Neural cell (in vitro differentiated cells): ENCODE results near the gene ELP1. TPM values are rescaled to one million over a fixed set of nuclear protein-coding genes. Genes with fewer than 3 reads are reported as not detected.
"Not testable (repeated sequence)": the region's sequence is repeated elsewhere in the genome, so short reads cannot be mapped to it uniquely, and the experiment has no call there.

Experiments
- H2AFZ ChIP-seq: fragments of 200-600, 300-800 bp; sonication (generic), shearing (Covaris generic); 2 replicates; pipeline ENCODE4 v1.6.0; 2014; ENCODE audit warnings: low read depth, mild to moderate bottlenecking, antibody characterized with exemption, low read length, moderate library complexity
- H3F3A ChIP-seq: fragments of 200-600 bp; shearing (Covaris generic); 2 replicates; pipeline ENCODE4 v1.6.1; 2016; ENCODE audit warnings: mild to moderate bottlenecking, moderate library complexity, mixed read lengths, antibody characterized with exemption, low read length; ENCODE audit not compliant: insufficient read depth, poor library complexity, severe bottlenecking
- H3K27ac ChIP-seq: fragments of 200-600, 300-800 bp; sonication (generic), shearing (Covaris generic); 2 replicates; pipeline ENCODE4 v1.5.1; 2014; ENCODE audit warnings: mild to moderate bottlenecking, low read length, moderate library complexity
- H3K27me3 ChIP-seq: fragments of 300-800, 200-600 bp; sonication (generic), shearing (Covaris generic); 2 replicates; pipeline ENCODE4 v1.6.0; 2014; ENCODE audit warnings: mild to moderate bottlenecking, low read depth, low read length, moderate library complexity; ENCODE audit not compliant: insufficient read depth
- H3K36me3 ChIP-seq: fragments of 300-800, 200-600 bp; sonication (generic), shearing (Covaris generic); 2 replicates; pipeline ENCODE4 v1.5.1; 2014; ENCODE audit warnings: mild to moderate bottlenecking, antibody characterized with exemption, low read length, moderate library complexity; ENCODE audit not compliant: insufficient read depth
- H3K4me2 ChIP-seq: fragments of 300-800, 200-600 bp; sonication (generic), shearing (Covaris generic); 2 replicates; pipeline ENCODE4 v1.6.0; 2014; ENCODE audit warnings: mild to moderate bottlenecking, low read length
- H3K4me3 ChIP-seq: fragments of 300-800, 200-600 bp; sonication (generic), shearing (Covaris generic); 2 replicates; pipeline ENCODE4 v1.5.1; 2014; ENCODE audit warnings: mild to moderate bottlenecking, low read length, moderate library complexity
- H3K79me2 ChIP-seq: fragments of 200-600 bp; shearing (Covaris generic); replicated peaks from 2 replicates; pipeline ENCODE4 v1.6.0; 2014; ENCODE audit warnings: mild to moderate bottlenecking, low read length, moderate library complexity; ENCODE audit not compliant: insufficient read depth
- H3K9ac ChIP-seq: fragments of 300-800, 200-600 bp; sonication (generic), shearing (Covaris generic); 2 replicates; pipeline ENCODE4 v1.6.1; 2016; ENCODE audit warnings: mild to moderate bottlenecking, low read length, mixed read lengths
- H3K9me2 ChIP-seq: fragments of 200-600 bp; shearing (Covaris generic); 2 replicates; pipeline ENCODE4 v1.6.1; 2016; ENCODE audit warnings: mild to moderate bottlenecking, low read length, mixed read lengths; ENCODE audit not compliant: insufficient read depth
- H3K9me3 ChIP-seq: fragments of 200-600, 300-800 bp; sonication (generic), shearing (Covaris generic); 2 replicates; pipeline ENCODE4 v1.6.1; 2016; ENCODE audit warnings: mild to moderate bottlenecking, mixed run types, low read length, moderate library complexity, mixed read lengths
- H4K20me1 ChIP-seq: fragments of 200-600 bp; shearing (Covaris generic); 2 replicates; pipeline ENCODE4 v1.6.1; 2016; ENCODE audit warnings: mild to moderate bottlenecking, mixed run types; ENCODE audit not compliant: insufficient read depth
- EP300 ChIP-seq: fragments of 450-650 bp; conservative IDR thresholded peaks from 2 replicates; pipeline ENCODE4 v1.6.1; 2014; ENCODE audit warnings: antibody characterized with exemption, mild to moderate bottlenecking, moderate library complexity; ENCODE audit not compliant: poor library complexity, severe bottlenecking
- EZH2 ChIP-seq: fragments of 200-600, 300-800 bp; shearing (Covaris generic), sonication (generic); IDR thresholded peaks from 2 replicates; pipeline ENCODE4 v1.6.1; 2014; ENCODE audit warnings: antibody characterized with exemption, low read length, borderline replicate concordance, mild to moderate bottlenecking; ENCODE audit not compliant: insufficient read depth, poor library complexity, severe bottlenecking
- MXI1 ChIP-seq: fragments of 450-650 bp; conservative IDR thresholded peaks from 2 replicates; pipeline ENCODE4 v1.6.1; 2014; ENCODE audit warnings: antibody characterized with exemption, mild to moderate bottlenecking; ENCODE audit not compliant: poor library complexity, severe bottlenecking
- POLR2AphosphoS5 ChIP-seq: IDR thresholded peaks from 2 replicates; pipeline ENCODE4 v1.6.1; 2012
- RAD21 ChIP-seq: fragments of 450-650 bp; conservative IDR thresholded peaks from 2 replicates; pipeline ENCODE4 v1.6.1; 2014; ENCODE audit warnings: antibody characterized with exemption, mild to moderate bottlenecking, moderate library complexity
- SMC3 ChIP-seq: fragments of 450-650 bp; conservative IDR thresholded peaks from 2 replicates; pipeline ENCODE4 v1.6.1; 2014; ENCODE audit warnings: antibody characterized with exemption, mild to moderate bottlenecking, moderate library complexity; ENCODE audit not compliant: poor library complexity
- TAF1 ChIP-seq: IDR thresholded peaks from 2 replicates; pipeline ENCODE4 v1.6.1; 2012; ENCODE audit warnings: low read depth
- polyA plus RNA-seq: library from polyadenylated mRNA; depleted of rRNA; stranded (reverse); fragments of >200 nt; gene quantifications from 2 replicates; pipeline ENCODE4 v1.2.3, GENCODE V29; 2014
- TF ChIP-seq, protein P1 (sequence below): fragments of 450-650 bp; IDR thresholded peaks from 2 replicates; pipeline ENCODE4 v1.5.1; 2014; ENCODE audit warnings: antibody characterized with exemption, mild to moderate bottlenecking, moderate library complexity; ENCODE audit not compliant: poor library complexity, severe bottlenecking
- TF ChIP-seq, protein P2 (sequence below): IDR thresholded peaks from 2 replicates; pipeline ENCODE4 v1.6.1; 2012; ENCODE audit warnings: borderline replicate concordance

ELP1 gene
- polyA plus RNA-seq, 1 donor from 2014 or later, result 112 TPM

DNA sequence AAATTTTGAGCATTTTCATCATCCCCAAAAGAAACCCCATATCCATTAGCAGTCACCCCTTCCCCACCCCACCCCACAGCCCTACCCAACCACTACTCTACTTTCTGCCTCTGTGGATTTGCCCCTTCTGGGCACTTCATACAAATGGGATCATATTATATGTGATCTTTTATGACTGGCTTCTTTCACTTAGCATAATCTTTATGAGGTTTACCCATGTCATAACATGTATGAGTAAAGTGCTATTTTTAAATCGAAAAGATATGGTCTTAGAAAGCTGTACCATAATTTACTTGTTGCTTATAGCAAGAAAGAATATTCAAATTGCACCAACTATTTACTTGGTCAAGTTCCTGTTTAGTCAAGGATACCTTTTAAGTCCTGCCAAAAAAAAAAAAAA, 12.7 kb downstream of the ELP1 start:
- H4K20me1 ChIP-seq, result no peaks in the 10 kb centered on the region
- H3K27me3 ChIP-seq, result no peaks in the 10 kb centered on the region
- H3K4me3 ChIP-seq, result no peak overlapping the region
- no peak overlapping the region for H2AFZ ChIP-seq
- no peak overlapping the region for H3K4me2 ChIP-seq
- no peaks in the 10 kb centered on the region for H3F3A ChIP-seq
- H3K9ac ChIP-seq, result no peak overlapping the region
- H3K9me3 ChIP-seq, result no peaks in the 10 kb centered on the region
- H3K27ac ChIP-seq, result no peak overlapping the region
- H3K79me2 ChIP-seq, result no peaks in the 10 kb centered on the region
- no peak for TF ChIP-seq POLR2AphosphoS5
- TF ChIP-seq TAF1, result no peak
- TF ChIP-seq EP300, result no peak
- TF ChIP-seq RAD21, result no peak
- TF ChIP-seq, protein P1, sequence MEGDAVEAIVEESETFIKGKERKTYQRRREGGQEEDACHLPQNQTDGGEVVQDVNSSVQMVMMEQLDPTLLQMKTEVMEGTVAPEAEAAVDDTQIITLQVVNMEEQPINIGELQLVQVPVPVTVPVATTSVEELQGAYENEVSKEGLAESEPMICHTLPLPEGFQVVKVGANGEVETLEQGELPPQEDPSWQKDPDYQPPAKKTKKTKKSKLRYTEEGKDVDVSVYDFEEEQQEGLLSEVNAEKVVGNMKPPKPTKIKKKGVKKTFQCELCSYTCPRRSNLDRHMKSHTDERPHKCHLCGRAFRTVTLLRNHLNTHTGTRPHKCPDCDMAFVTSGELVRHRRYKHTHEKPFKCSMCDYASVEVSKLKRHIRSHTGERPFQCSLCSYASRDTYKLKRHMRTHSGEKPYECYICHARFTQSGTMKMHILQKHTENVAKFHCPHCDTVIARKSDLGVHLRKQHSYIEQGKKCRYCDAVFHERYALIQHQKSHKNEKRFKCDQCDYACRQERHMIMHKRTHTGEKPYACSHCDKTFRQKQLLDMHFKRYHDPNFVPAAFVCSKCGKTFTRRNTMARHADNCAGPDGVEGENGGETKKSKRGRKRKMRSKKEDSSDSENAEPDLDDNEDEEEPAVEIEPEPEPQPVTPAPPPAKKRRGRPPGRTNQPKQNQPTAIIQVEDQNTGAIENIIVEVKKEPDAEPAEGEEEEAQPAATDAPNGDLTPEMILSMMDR, result no peak
- TF ChIP-seq, protein P2, sequence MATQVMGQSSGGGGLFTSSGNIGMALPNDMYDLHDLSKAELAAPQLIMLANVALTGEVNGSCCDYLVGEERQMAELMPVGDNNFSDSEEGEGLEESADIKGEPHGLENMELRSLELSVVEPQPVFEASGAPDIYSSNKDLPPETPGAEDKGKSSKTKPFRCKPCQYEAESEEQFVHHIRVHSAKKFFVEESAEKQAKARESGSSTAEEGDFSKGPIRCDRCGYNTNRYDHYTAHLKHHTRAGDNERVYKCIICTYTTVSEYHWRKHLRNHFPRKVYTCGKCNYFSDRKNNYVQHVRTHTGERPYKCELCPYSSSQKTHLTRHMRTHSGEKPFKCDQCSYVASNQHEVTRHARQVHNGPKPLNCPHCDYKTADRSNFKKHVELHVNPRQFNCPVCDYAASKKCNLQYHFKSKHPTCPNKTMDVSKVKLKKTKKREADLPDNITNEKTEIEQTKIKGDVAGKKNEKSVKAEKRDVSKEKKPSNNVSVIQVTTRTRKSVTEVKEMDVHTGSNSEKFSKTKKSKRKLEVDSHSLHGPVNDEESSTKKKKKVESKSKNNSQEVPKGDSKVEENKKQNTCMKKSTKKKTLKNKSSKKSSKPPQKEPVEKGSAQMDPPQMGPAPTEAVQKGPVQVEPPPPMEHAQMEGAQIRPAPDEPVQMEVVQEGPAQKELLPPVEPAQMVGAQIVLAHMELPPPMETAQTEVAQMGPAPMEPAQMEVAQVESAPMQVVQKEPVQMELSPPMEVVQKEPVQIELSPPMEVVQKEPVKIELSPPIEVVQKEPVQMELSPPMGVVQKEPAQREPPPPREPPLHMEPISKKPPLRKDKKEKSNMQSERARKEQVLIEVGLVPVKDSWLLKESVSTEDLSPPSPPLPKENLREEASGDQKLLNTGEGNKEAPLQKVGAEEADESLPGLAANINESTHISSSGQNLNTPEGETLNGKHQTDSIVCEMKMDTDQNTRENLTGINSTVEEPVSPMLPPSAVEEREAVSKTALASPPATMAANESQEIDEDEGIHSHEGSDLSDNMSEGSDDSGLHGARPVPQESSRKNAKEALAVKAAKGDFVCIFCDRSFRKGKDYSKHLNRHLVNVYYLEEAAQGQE, result no peak
- TF ChIP-seq SMC3, result no peak
- TF ChIP-seq EZH2, result no peak
- no peak for TF ChIP-seq MXI1
- H3K36me3 ChIP-seq, result peaks cover 1% of the 10 kb centered on the region
- no peaks in the 10 kb centered on the region for H3K9me2 ChIP-seq

DNA sequence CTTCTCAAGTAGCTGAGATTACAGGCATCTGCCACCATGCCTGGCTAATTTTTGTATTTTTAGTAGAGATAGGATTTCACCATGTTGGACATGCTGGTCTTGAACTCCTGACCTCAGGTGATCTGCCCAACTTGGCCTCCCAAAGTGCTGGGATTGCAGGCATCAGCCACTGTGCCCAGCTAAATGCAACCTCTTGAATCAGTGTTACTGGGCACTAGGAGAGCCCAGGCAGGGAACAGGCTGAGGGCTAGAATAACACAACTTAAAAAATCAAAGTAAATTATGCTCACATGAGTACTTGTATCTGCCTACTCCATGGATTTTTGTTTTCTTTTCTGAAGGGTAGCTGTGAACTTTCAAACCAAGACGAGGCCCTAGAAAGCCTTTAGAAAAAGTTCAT, 13.5 kb downstream of the ELP1 start:
- not testable (repeated sequence) for H3K27ac ChIP-seq, H3K79me2 ChIP-seq, H3K9me3 ChIP-seq, H3K27me3 ChIP-seq, H3K9ac ChIP-seq, H4K20me1 ChIP-seq, H2AFZ ChIP-seq, H3K4me3 ChIP-seq, H3K4me2 ChIP-seq, H3K9me2 ChIP-seq, H3K36me3 ChIP-seq, H3F3A ChIP-seq

DNA sequence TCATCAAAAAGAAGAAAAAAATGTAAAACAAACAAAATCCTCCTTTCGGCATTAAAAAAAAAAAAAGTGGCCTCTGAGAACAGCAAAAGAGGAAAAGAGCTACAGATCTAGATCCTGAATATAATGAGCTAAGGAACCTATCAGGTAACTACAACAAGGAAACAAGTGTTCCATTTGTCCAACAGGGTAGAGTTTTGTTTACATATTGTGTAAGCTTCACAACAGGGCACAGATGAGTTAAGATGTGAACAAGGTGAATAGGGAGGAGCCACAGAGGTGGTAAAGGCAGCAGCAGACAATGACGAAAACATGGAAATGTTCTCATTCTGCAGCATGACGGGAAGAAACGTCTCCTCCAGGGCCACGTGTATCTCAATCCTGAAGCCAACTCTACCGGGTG, 14.4 kb downstream of the ELP1 start:
- Histone ChIP-seq H4K20me1 (no peaks in the 10 kb centered on the region), H3K36me3 (peaks cover 10% of the 10 kb centered on the region), H3K27me3 (no peaks in the 10 kb centered on the region), H3K9me2 (no peaks in the 10 kb centered on the region), H3K79me2 (no peaks in the 10 kb centered on the region), H3F3A (no peaks in the 10 kb centered on the region), H3K27ac (no peak overlapping the region), H3K9ac (no peak overlapping the region), H3K4me2 (no peak overlapping the region), H3K4me3 (no peak overlapping the region), H3K9me3 (no peaks in the 10 kb centered on the region), H2AFZ (no peak overlapping the region)
- TF ChIP-seq EP300 (no peak), POLR2AphosphoS5 (no peak), EZH2 (no peak), SMC3 (no peak), RAD21 (no peak), MXI1 (no peak), TAF1 (no peak)
- TF ChIP-seq, protein P2, result no peak
- TF ChIP-seq, protein P1, result no peak
